ENCODE data around the gene GRIN3B. TPM values are rescaled to one million over a fixed set of nuclear protein-coding genes. Genes with fewer than 3 reads are reported as not detected.

The GRIN3B gene
- total RNA-seq, 6 donors from 2014 or later: 0.06 to 18.9 (median 5.6) TPM

DNA sequence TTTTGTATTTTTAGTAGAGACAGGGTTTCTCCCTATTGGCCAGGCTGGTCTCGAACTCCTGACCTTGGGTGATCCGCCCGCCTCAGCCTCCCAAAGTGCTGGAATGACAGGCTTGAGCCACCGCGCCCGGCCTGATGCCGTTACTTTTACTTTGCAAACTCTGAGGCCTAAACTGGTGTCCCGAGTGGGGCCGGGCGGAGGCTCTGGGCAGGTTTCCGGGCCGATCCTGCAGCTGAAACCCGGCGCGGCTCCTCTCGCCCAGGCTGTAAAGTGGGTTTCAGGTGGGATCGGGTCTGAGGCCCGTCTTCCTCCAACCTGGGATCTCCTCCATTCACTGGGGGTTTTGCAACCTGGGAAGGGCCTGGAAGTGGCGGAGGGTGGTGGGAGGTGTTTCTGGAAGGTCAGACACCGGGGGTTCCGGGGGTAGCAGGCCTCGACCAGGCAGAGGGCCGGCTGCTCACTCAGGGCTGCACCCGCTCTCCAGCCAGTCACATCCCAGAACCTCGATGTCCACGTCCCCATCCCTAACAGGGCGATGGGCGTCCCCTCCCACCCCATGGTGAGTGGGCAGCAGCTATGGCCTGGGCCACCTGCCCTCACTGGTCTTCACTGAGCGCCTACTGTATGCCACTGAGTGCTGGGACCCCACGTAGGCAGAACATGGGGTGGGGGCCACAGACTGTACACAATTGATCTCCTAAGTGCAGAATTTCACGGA, 37.4 kb upstream of the GRIN3B start:
- Histone ChIP-seq H3K4me1 (peaks cover 4 to 18% (median 11%) of the 10 kb centered on the region in 4 donors), H3K36me3 (peaks cover 6 to 46% (median 25%) of the 10 kb centered on the region in 4 donors), H3K4me3 (no peak overlapping the region), H3K27me3 (no peaks in the 10 kb centered on the region), H3K27ac (peak overlapping the region in 1 of 4 donors; percentile 25), H3K9me3 (no peaks in the 10 kb centered on the region)
- 79 to 86% methylated on average over 10 to 28 of the region's 31 CpGs for WGBS, 2 donors
- ATAC-seq (ENCODE audit: low FRiP score in 2 of 2) (no peak), DNase-seq (no peak)
- no peak for TF ChIP-seq EP300 (IDR thresholded peaks at IDR 0.05)
- no peak for TF ChIP-seq POLR2A (IDR thresholded peaks at IDR 0.05)
- TF ChIP-seq POLR2AphosphoS5 (IDR thresholded peaks at IDR 0.05): no peak
- TF ChIP-seq, protein P1, sequence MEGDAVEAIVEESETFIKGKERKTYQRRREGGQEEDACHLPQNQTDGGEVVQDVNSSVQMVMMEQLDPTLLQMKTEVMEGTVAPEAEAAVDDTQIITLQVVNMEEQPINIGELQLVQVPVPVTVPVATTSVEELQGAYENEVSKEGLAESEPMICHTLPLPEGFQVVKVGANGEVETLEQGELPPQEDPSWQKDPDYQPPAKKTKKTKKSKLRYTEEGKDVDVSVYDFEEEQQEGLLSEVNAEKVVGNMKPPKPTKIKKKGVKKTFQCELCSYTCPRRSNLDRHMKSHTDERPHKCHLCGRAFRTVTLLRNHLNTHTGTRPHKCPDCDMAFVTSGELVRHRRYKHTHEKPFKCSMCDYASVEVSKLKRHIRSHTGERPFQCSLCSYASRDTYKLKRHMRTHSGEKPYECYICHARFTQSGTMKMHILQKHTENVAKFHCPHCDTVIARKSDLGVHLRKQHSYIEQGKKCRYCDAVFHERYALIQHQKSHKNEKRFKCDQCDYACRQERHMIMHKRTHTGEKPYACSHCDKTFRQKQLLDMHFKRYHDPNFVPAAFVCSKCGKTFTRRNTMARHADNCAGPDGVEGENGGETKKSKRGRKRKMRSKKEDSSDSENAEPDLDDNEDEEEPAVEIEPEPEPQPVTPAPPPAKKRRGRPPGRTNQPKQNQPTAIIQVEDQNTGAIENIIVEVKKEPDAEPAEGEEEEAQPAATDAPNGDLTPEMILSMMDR (IDR thresholded peaks at IDR 0.05): no peak

DNA sequence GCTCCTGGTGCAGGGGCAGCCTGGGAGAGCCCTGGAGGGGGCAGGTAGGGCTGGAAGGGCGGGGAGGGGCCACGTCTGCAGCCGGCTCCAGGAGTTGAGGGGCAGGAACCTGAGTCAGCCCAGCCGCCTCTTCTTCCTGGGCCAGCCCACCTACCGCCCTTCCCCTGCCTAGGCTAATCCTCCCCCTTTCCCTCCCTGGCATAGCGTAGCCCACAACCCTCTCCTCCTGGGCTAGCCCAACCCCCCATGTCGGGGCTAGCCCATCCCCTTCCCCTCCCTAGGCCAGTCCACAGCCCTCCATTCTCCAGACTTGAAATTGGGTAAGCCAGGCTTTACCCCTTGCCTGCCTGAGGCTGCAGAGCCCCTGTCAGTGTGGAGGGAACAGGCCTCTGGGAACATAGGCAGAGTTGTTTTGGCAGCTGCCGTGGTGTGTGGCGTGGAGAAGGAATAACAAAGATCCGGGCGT, 36.7 kb upstream of the GRIN3B start:
- Histone ChIP-seq H3K4me1 (peaks cover 4 to 18% (median 11%) of the 10 kb centered on the region in 4 donors), H3K4me3 (no peak overlapping the region), H3K27ac (no peak overlapping the region), H3K27me3 (no peaks in the 10 kb centered on the region), H3K9me3 (no peaks in the 10 kb centered on the region), H3K36me3 (peaks cover 9 to 51% (median 28%) of the 10 kb centered on the region in 4 donors)
- DNase-seq (no peak), ATAC-seq (ENCODE audit: low FRiP score in 2 of 2) (no peak)
- 81 to 86% methylated on average over 10 to 11 of the region's 11 CpGs for WGBS, 2 donors
- TF ChIP-seq POLR2AphosphoS5 (IDR thresholded peaks at IDR 0.05) (no peak), EP300 (IDR thresholded peaks at IDR 0.05) (no peak), POLR2A (IDR thresholded peaks at IDR 0.05) (no peak)
- TF ChIP-seq, protein P1 (IDR thresholded peaks at IDR 0.05): no peak

DNA sequence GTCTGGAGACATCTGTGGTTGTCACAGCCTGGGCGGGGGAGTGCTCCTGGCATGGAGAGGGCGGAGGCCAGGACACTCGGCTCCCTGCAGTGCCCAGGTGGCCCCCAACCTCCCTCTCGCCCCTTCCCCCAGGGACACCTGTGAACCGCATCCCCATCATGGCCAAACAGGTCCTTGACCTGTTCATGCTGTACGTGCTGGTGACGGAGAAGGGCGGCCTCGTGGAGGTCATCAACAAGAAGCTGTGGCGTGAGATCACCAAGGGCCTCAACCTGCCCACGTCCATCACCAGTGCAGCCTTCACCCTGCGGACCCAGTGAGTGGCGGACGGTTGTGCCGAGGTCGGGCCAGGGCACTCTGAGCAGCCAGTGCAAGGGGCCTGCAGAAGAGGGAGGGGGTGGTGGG, 36.1 kb upstream of the GRIN3B start:
- 95 to 96% methylated on average over 12 to 16 of the region's 16 CpGs for WGBS, 2 donors
- Histone ChIP-seq H3K9me3 (no peaks in the 10 kb centered on the region), H3K27ac (no peak overlapping the region), H3K4me1 (peaks cover 4 to 18% (median 11%) of the 10 kb centered on the region in 4 donors), H3K36me3 (peaks cover 15 to 57% (median 34%) of the 10 kb centered on the region in 4 donors), H3K27me3 (no peaks in the 10 kb centered on the region), H3K4me3 (no peak overlapping the region)
- TF ChIP-seq POLR2AphosphoS5 (IDR thresholded peaks at IDR 0.05) (no peak), POLR2A (IDR thresholded peaks at IDR 0.05) (no peak), EP300 (IDR thresholded peaks at IDR 0.05) (no peak)
- TF ChIP-seq, protein P1 (IDR thresholded peaks at IDR 0.05): no peak
- no peak for ATAC-seq (ENCODE audit: low FRiP score in 2 of 2)
- no peak for DNase-seq

DNA sequence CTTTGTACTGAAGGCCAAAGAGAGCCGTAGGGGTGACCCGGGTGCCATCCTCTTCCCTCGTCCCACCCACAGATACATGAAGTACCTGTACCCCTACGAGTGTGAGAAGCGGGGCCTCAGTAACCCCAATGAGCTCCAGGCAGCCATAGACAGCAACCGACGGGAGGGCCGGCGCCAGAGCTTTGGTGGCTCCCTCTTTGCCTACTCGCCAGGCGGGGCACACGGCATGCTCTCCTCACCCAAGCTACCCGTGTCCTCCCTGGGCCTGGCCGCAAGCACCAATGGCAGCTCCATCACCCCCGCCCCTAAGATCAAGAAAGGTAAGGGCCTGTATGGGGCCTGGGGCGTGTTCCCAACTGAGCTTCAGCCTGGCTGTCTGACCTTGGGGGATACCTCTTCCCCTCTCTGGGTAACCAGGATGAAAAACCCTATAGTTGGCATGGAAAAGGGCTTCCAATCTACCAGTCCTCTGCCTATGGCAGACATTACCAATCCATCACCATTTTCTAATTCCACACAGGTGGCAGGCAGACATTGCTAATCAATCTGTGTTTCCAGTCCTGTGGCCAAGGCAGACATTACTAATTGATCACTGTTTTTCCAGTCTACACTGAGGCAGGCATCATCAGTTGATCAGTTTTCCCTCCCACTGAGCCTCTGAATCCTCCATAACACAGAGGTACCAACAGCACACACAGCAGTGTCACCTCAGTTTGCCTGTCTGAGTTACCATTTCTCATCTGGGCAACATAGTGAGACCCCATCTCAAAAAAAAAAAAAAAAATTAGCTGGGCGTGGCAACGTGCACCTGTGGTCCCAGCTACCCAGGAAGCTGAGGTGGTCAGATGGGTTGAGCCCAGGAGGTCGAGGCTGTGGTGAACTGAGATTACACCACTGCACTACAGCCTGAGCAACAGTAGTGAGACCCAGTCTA, 35.2 kb upstream of the GRIN3B start:
- no peaks in the 10 kb centered on the region for H3K27me3 ChIP-seq
- H3K36me3 ChIP-seq: peaks cover 17 to 61% (median 41%) of the 10 kb centered on the region in 4 donors
- no peaks in the 10 kb centered on the region for H3K9me3 ChIP-seq
- ATAC-seq (ENCODE audit: low FRiP score in 2 of 2) (no peak), DNase-seq (peak in 1 of 2 donors; percentile 71)
- peaks cover 4 to 18% (median 11%) of the 10 kb centered on the region in 4 donors for H3K4me1 ChIP-seq
- WGBS, 2 donors: 95 to 99% methylated on average over 19 of the region's 19 CpGs
- no peak overlapping the region for H3K4me3 ChIP-seq
- no peak overlapping the region for H3K27ac ChIP-seq
- TF ChIP-seq POLR2AphosphoS5 (IDR thresholded peaks at IDR 0.05): no peak
- TF ChIP-seq, protein P1 (IDR thresholded peaks at IDR 0.05): no peak
- TF ChIP-seq EP300 (IDR thresholded peaks at IDR 0.05): no peak
- no peak for TF ChIP-seq POLR2A (IDR thresholded peaks at IDR 0.05)
